Loucy (cell line): Measurements from ENCODE around the gene TEX36.

Experiments
- H2AFZ ChIP-seq: fragments of 200-600 bp; sonication (generic); 2 replicates; pipeline ENCODE4 v1.6.0; 2016; ENCODE audit warnings: antibody characterized with exemption, mild to moderate bottlenecking, low read length, moderate library complexity
- H3F3A ChIP-seq: fragments of 200-600 bp; 2 replicates; pipeline ENCODE4 v1.6.0; 2016; ENCODE audit warnings: antibody characterized with exemption, low read depth, mild to moderate bottlenecking
- H3K27me3 ChIP-seq: fragments of 200-600 bp; sonication (generic); 2 replicates; pipeline ENCODE4 v1.6.1; 2014; ENCODE audit warnings: low read length, mild to moderate bottlenecking; ENCODE audit not compliant: insufficient read depth, poor library complexity, severe bottlenecking
- H3K36me3 ChIP-seq: fragments of 200-600 bp; sonication (generic); 2 replicates; pipeline ENCODE4 v1.6.1; 2016; ENCODE audit warnings: low read length; ENCODE audit not compliant: insufficient read depth
- H3K4me1 ChIP-seq: fragments of 200-600 bp; sonication (generic); 2 replicates; pipeline ENCODE4 v1.5.1; 2014; ENCODE audit warnings: low read length, mild to moderate bottlenecking; ENCODE audit not compliant: insufficient read depth, poor library complexity, severe bottlenecking
- H3K4me2 ChIP-seq: fragments of 200-600 bp; sonication (generic); 2 replicates; pipeline ENCODE4 v1.6.0; 2014; ENCODE audit warnings: antibody characterized with exemption, low read length, low read depth, mild to moderate bottlenecking; ENCODE audit not compliant: poor library complexity, severe bottlenecking
- H3K4me3 ChIP-seq: fragments of 200-600 bp; sonication (generic); 2 replicates; pipeline ENCODE4 v1.5.1; 2014; ENCODE audit warnings: low read length, mild to moderate bottlenecking, mixed read lengths; ENCODE audit not compliant: poor library complexity, severe bottlenecking
- H3K79me2 ChIP-seq: fragments of 200-600 bp; sonication (generic); 2 replicates; pipeline ENCODE4 v1.6.1; 2014; ENCODE audit warnings: low read length; ENCODE audit not compliant: insufficient read depth
- H3K9ac ChIP-seq: fragments of 200-600 bp; sonication (generic); 2 replicates; pipeline ENCODE4 v1.6.0; 2014; ENCODE audit warnings: mild to moderate bottlenecking, low read depth, low read length, moderate library complexity; ENCODE audit not compliant: poor library complexity, severe bottlenecking
- H3K9me2 ChIP-seq: fragments of 200-600 bp; sonication (generic); replicated peaks from 2 replicates; pipeline ENCODE4 v1.6.1; 2016; ENCODE audit warnings: low read depth, low read length, mixed read lengths
- H3K9me3 ChIP-seq: fragments of 200-600 bp; sonication (generic); 2 replicates; pipeline ENCODE4 v1.6.1; 2014; ENCODE audit warnings: mild to moderate bottlenecking, antibody characterized with exemption, low read length, low read depth; ENCODE audit not compliant: insufficient read depth
- H4K20me1 ChIP-seq: fragments of 200-600 bp; sonication (generic); 2 replicates; pipeline ENCODE4 v1.6.0; 2014; ENCODE audit warnings: antibody characterized with exemption, low read length, mild to moderate bottlenecking; ENCODE audit not compliant: insufficient read depth, poor library complexity, severe bottlenecking
- CTCF ChIP-seq: fragments of 200-600 bp; sonication (generic); conservative IDR thresholded peaks from 2 replicates; pipeline ENCODE4 v1.5.1; 2014; ENCODE audit warnings: mild to moderate bottlenecking, antibody characterized with exemption, low read length
- EZH2phosphoT487 ChIP-seq: fragments of 200-600 bp; IDR thresholded peaks from 2 replicates; pipeline ENCODE4 v1.6.1; 2018; ENCODE audit warnings: antibody characterized with exemption, mild to moderate bottlenecking, moderate library complexity, borderline replicate concordance

The TEX36 gene

GRCh38 chr10:125687507-125688185 is 4.7 kb upstream of the TEX36 start:
- Histone ChIP-seq H3K36me3 (no peaks in the 10 kb centered on the region), H3K79me2 (no peaks in the 10 kb centered on the region), H4K20me1 (no peaks in the 10 kb centered on the region), H3K9me3 (peaks cover 2% of the 10 kb centered on the region; the same call in 1 of the 2 replicates), H3K4me1 (no peaks in the 10 kb centered on the region), H3K27me3 (no peaks in the 10 kb centered on the region), H3K4me2 (no peak overlapping the region), H3K4me3 (no peak overlapping the region), H2AFZ (no peak overlapping the region), H3F3A (no peaks in the 10 kb centered on the region), H3K9me2 (no peaks in the 10 kb centered on the region), H3K9ac (no peak overlapping the region)
- TF ChIP-seq CTCF (no peak), EZH2phosphoT487 (no peak)

- Histone ChIP-seq H3K4me2 (no peak overlapping the region), H3K36me3 (no peaks in the 10 kb centered on the region), H3K9ac (no peak overlapping the region), H3K9me2 (no peaks in the 10 kb centered on the region), H3K79me2 (no peaks in the 10 kb centered on the region), H3K9me3 (peaks cover 2% of the 10 kb centered on the region; the same call in 1 of the 2 replicates), H4K20me1 (no peaks in the 10 kb centered on the region), H3K4me3 (no peak overlapping the region), H3K4me1 (no peaks in the 10 kb centered on the region), H3F3A (no peaks in the 10 kb centered on the region), H2AFZ (no peak overlapping the region), H3K27me3 (no peaks in the 10 kb centered on the region)
- TF ChIP-seq EZH2phosphoT487 (no peak), CTCF (no peak)
Observed at GRCh38 chr10:125684581-125684980, 1.6 kb upstream of the TEX36 start.

DNA sequence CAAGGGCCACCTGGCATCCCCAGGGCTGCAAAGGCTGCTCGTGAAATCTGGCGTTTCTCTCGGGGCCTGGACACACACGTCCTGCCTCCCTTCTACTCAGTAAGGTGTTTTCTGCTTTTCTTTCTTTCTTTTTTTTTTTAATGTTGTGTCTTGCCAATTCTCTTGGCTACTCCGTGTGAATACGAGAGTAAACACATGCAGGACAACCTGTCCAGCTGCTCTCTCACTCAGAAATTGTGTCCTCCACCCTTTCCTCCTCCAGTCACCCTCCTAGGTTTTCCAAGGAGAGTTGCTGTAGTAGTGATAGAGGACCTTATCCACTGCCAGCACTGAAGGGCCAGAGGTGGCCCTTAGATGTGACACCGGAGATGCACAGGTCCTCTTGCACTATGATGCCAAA is 858 bp upstream of the TEX36 start:
- Histone ChIP-seq H3K36me3 (no peaks in the 10 kb centered on the region), H3F3A (no peaks in the 10 kb centered on the region), H3K27me3 (no peaks in the 10 kb centered on the region), H3K4me1 (no peaks in the 10 kb centered on the region), H3K9ac (no peak overlapping the region), H3K9me3 (peaks cover 2% of the 10 kb centered on the region; the same call in 1 of the 2 replicates), H3K4me2 (no peak overlapping the region), H3K9me2 (no peaks in the 10 kb centered on the region), H3K79me2 (no peaks in the 10 kb centered on the region), H3K4me3 (no peak overlapping the region), H4K20me1 (no peaks in the 10 kb centered on the region), H2AFZ (no peak overlapping the region)
- TF ChIP-seq EZH2phosphoT487 (no peak), CTCF (no peak)
